Measurements from ENCODE around the gene MCM5.
A peak's percentile ranks its signal among the peaks of the same experiment; 100 is the strongest.

The MCM5 gene

GRCh38 chr22:35403356-35403755 lies 3.4 kb downstream of the MCM5 start:
- no peak for DNase-seq (ENCODE audit: low read depth)

- no peak for DNase-seq (ENCODE audit: low read depth)
Measured at GRCh38 chr22:35404176-35404575, 4.2 kb downstream of the MCM5 start.

DNA sequence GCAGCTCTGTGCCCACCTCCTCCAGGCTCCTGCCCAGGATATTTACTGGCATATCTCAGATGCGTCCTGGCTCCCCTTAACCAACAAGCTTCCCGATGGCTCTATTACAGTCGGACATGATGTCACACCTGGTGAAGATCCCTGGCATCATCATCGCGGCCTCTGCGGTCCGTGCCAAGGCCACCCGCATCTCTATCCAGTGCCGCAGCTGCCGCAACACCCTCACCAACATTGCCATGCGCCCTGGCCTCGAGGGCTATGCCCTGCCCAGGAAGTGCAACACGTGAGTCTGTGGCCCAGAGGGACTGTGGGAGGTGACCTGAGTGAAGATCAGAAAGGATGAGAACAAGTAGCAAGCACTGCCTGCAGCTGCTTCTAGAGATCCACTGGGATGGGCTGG lies 6.5 kb downstream of the MCM5 start:
- no peak for DNase-seq (ENCODE audit: low read depth)

GRCh38 chr22:35407362-35407761 lies 7.4 kb downstream of the MCM5 start:
- DNase-seq (ENCODE audit: low read depth), result no peak

- DNase-seq (ENCODE audit: low read depth), result no peak
Measured at GRCh38 chr22:35409783-35410662, 10.1 kb downstream of the MCM5 start.

- no peak for DNase-seq (ENCODE audit: low read depth)
Measured at GRCh38 chr22:35410663-35411034, 10.7 kb downstream of the MCM5 start.

DNA sequence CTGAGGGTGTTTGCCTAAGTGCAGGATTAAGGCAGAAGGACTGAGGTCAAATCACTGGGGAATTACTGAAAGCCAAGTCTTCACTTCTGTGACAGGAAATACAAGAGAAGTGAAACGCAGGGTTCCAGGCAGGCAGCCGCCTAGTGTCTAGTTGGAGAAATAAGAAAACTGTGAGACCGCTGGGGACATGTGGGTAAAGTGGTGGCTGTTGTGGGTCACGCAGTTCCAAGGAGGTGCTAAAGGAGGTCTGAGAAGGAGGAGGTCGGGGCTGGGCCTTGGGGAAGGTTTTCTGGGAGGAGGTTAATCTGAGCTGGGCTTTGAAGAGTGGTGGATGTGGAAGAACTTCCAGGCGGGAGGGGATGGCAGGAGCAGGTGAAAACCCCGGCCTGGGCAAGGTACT lies 11.2 kb downstream of the MCM5 start:
- no peak for DNase-seq (ENCODE audit: low read depth)

GRCh38 chr22:35413624-35414023 lies 13.7 kb downstream of the MCM5 start:
- DNase-seq (ENCODE audit: low read depth), result no peak

DNA sequence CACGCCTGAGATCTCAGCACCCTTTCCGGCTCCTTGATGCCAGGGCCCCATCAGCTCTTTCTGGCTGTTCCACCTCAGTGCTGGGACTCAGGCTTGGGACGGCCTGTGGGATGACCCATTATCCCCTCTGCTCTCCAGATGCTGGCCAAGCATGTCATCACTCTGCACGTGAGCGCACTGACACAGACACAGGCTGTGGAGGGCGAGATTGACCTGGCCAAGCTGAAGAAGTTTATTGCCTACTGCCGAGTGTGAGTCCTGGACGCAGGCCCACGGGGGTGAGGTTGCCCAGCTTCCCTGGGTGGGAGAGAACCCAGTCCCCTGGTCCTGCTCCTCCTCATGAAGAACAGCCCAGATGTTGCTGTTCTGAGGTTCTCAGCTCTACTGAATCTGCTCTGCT lies 17.7 kb downstream of the MCM5 start:
- DNase-seq (ENCODE audit: low read depth), result no peak

GRCh38 chr22:35418088-35418487 lies 18.1 kb downstream of the MCM5 start:
- DNase-seq (ENCODE audit: low read depth), result no peak

GRCh38 chr22:35418731-35419130 lies 18.8 kb downstream of the MCM5 start:
- DNase-seq (ENCODE audit: low read depth), result no peak

GRCh38 chr22:35419756-35420155 lies 19.8 kb downstream of the MCM5 start:
- DNase-seq (ENCODE audit: low read depth), result no peak

DNA sequence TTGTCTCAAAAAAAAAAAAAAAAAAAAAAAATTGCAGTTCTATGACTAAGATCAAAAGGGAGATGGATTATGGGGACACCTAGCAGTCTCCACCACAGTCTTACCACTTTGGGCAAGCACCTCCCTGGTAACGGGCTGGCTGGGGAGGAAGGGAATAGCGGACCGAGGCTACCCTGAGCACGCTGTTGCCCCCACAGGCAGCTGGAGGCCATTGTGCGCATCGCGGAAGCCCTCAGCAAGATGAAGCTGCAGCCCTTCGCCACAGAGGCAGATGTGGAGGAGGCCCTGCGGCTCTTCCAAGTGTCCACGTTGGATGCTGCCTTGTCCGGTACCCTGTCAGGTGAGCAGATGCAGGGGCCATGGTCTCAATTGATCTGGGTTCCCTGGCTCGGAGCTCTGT lies 21.2 kb downstream of the MCM5 start:
- DNase-seq (ENCODE audit: low read depth), result no peak

GRCh38 chr22:35422145-35422544 lies 22.2 kb downstream of the MCM5 start:
- no peak for DNase-seq (ENCODE audit: low read depth)

DNA sequence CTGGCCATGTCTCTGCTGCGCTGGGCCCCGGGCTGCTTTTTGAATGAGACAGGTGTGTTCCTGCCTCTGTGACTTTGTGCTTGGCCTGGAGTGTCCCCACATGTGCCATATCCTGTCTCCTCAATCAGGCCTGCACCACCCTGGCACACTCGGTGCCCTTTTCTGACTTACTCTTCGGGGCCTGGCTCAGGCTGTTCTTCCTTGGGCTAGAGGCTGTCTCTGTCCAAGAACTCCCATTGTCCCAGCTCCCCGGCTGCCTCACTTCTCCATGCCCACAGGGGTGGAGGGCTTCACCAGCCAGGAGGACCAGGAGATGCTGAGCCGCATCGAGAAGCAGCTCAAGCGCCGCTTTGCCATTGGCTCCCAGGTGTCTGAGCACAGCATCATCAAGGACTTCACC lies 23.0 kb downstream of the MCM5 start:
- no peak for DNase-seq (ENCODE audit: low read depth)

- DNase-seq (ENCODE audit: low read depth), result no peak
Measured at GRCh38 chr22:35424081-35424480, 24.1 kb downstream of the MCM5 start.

- DNase-seq (ENCODE audit: low read depth), result no peak
Measured at GRCh38 chr22:35424761-35425160, 24.8 kb downstream of the MCM5 start.

DNA sequence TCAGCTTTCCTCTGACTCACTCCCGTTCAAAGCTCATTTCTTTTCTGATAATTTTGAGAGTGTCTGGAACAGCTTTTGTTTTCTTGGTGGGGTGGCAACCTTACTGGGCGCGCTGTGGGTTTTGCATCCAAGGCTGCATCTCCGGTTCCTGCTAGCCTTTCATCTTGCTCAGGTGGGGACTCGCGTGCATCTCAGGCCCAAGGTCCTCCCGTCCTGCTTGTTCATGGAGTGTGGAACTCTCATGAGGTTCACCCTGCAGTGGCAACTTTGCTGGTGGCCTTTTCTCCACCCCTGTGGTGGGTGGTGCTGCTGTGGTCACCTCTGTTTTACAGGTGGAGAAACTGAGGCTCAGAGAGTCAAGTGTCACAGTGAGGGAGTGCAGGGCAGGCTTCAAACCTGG lies 25.6 kb downstream of the MCM5 start:
- DNase-seq (ENCODE audit: low read depth), result no peak

DNA sequence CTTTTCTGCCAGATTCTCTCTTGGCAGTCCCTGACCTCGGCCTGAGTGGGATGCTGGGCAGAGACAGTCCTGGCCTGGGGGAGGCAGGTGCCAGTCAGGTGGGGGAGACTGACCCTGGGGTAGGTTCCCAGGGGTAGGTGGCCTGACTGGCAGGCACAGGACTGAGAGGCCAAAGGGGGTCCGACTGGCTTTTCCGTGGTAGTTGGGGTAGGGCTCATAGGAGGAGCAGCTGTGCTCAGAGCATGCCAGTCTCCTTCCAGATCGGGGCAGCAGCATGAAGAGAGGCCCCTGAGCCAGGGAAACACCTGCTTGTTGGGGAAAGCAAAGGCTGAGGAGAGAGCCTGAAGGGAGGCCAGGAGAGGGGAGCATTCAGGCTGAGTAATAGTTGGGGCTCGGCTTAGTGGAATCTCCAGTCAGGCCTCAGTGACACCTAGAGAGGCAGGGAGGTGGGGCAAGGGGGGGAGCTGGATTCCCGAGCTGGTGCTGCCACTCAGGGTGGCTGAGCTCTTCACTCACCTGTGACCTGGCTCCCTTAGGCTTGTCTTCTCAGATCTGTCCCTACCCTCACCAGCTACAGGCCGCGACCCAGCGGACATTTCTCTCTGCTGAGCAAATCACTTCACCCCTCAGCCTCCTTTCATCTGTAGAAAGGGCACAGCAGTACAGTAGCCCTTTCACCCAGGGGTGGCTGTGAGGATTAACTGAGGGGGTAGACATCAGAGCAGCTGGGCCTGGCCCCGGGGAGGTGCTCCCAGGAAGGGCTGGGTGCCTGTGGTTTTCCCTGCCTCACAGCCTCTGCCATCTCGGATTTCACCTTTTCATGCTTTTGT lies 26.2 kb downstream of the MCM5 start:
- DNase-seq (ENCODE audit: low read depth), result no peak

DNA sequence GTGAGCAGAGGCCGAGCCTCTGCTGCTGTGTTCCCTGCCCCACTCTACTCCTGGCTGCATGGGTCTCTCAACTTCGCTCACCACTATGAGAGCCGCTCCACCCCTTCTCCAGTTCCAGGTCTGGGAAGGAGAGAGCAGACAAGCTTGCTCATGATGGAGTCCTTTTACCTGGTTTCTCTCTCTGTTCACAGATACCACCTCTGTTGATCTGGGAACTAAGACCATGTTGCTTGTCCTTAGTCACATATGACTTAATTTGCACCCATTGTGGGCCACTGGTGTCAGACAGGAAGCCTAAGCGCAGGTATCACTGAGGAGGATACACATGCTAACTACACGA lies 26.8 kb downstream of the MCM5 start:
- DNase-seq (ENCODE audit: low read depth), result no peak

GRCh38 chr22:35430897-35431322 lies 31.0 kb downstream of the MCM5 start:
- peak; percentile 26 for DNase-seq (ENCODE audit: low read depth)

DNA sequence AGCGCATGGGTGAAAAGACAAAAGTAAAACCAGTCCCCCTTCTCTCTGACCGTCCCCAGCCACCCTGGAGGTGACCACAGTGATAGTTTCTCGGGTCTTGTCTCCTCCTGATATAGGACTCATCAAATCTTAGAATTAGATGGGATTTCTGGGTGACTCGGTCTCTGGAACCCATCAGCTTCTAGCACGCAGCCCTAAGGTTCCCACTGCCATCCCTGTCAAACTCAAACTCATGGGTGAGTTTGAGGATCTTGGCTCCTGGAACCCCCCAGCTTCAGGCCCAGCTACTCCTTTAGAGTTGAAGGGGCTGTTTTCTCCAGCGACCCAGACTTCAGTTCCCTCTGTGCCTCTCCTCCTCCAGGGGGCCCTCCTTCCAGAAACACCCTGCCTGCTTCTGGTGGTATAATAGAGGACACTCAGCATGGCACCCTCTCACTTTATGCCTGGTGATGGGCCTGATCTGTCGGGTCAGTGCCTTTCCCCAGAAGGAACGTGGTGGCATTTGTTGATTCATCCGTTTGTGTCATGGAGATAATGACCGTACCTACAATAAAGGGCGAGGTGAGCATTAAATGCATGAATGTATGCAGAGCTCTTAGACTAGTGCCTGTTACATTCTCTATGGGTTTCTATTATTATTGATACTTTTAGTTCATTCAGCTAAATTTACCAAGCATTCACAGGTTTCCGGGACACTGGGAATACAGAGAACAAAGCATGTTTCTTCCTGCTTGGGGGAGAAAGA lies 31.7 kb downstream of the MCM5 start:
- DNase-seq (ENCODE audit: low read depth), result no peak

Measured in stimulated activated CD8-positive, alpha-beta memory T cell treated with anti-CD3 and anti-CD28 coated beads, Interleukin-12 subunit alpha, Interleukin-12 subunit beta, amount 100 ng/mL, for 4 hours (primary cell).